H1 (cell line): Measurements from ENCODE around the gene CACNA2D1. TPM values are rescaled to one million over a fixed set of nuclear protein-coding genes. Genes with fewer than 3 reads are reported as not detected.

ENCODE experiments used
- CTCF ChIA-PET: fragments of 300-600 bp; sonication (Branson Sonifier 250); formaldehyde crosslinking; loops from one replicate; lab custom pipeline; 2021; ENCODE audit not compliant: partially characterized antibody; lab: Charles Lee
- POLR2A ChIA-PET: fragments of 300-600 bp; sonication (Branson Sonifier 250); formaldehyde crosslinking; loops from one replicate; lab custom pipeline; 2021; ENCODE audit warnings: inconsistent platforms; ENCODE audit not compliant: partially characterized antibody; lab: Charles Lee
- DNase-seq, 2 experiments: peaks; one replicate each; pipeline versions ENCODE4 v3.0.0 to v3.0.0-alpha.2; 2010 to 2022; ENCODE audit warnings: low spot score in 2 of 2, low read depth in 1 of 2, mixed read lengths in 1 of 2
- FAIRE-seq: peaks from 2 replicates; lab custom pipeline; 2011; peaks lifted over from hg19 to GRCh38; lab: Jason Lieb, UNC
- H2AFZ ChIP-seq: 2 replicates; pipeline ENCODE4 v1.8.1; 2012; ENCODE audit warnings: low read length, inconsistent platforms
- H2AK5ac ChIP-seq: 2 replicates; pipeline ENCODE4 v1.6.1; 2013; ENCODE audit warnings: low read depth, low read length
- H2BK120ac ChIP-seq: replicated peaks from 2 replicates; pipeline ENCODE3; 2013; ENCODE audit warnings: low read depth, low read length, inconsistent platforms
- H2BK12ac ChIP-seq: 2 replicates; pipeline ENCODE4 v1.6.1; 2013; ENCODE audit warnings: low read depth, low read length
- H2BK15ac ChIP-seq: 2 replicates; pipeline ENCODE4 v1.6.1; 2013; ENCODE audit warnings: low read length
- H2BK20ac ChIP-seq: 2 replicates; pipeline ENCODE4 v1.6.1; 2013; ENCODE audit warnings: low read length
- H2BK5ac ChIP-seq: 2 replicates; pipeline ENCODE4 v1.6.1; 2013; ENCODE audit warnings: low read depth, low read length
- H3K14ac ChIP-seq: 2 replicates; pipeline ENCODE4 v1.6.1; 2013; ENCODE audit warnings: inconsistent platforms; ENCODE audit not compliant: insufficient read length
- H3K18ac ChIP-seq: 2 replicates; pipeline ENCODE4 v1.6.1; 2013; ENCODE audit warnings: low read length; ENCODE audit errors: extremely low read depth
- H3K23ac ChIP-seq: 2 replicates; pipeline ENCODE4 v1.6.1; 2013; ENCODE audit warnings: inconsistent platforms; ENCODE audit not compliant: insufficient read length
- H3K23me2 ChIP-seq: 2 replicates; pipeline ENCODE4 v1.6.1; 2013; ENCODE audit warnings: low read depth, low read length
- H3K27ac ChIP-seq: 2 replicates; pipeline ENCODE4 v1.6.1; 2011; ENCODE audit warnings: low read depth, low read length, inconsistent platforms
- H3K27me3 ChIP-seq, 4 experiments: replicated peaks in 1 of 4; 1 replicate in 1 of 4; 2 replicates in 3 of 4; pipeline versions ENCODE4 v1.6.1 to v1.8.1; 2011 to 2013; ENCODE audit warnings: low read length in 3 of 4, mild to moderate bottlenecking in 3 of 4, inconsistent platforms in 2 of 4, mixed read lengths in 2 of 4, moderate library complexity in 1 of 4; ENCODE audit not compliant: control insufficient read depth in 3 of 4, insufficient read depth in 3 of 4; ENCODE audit errors: extremely low read depth in 1 of 4
- H3K36me3 ChIP-seq, 4 experiments: 2 replicates each; pipeline versions ENCODE4 v1.6.1 to v1.8.1; 2011 to 2013; ENCODE audit warnings: mild to moderate bottlenecking in 4 of 4, low read length in 3 of 4, moderate library complexity in 2 of 4, control low read depth in 1 of 4, inconsistent platforms in 1 of 4; ENCODE audit not compliant: insufficient read depth in 4 of 4, control insufficient read depth in 2 of 4
- H3K4ac ChIP-seq: replicated peaks from 2 replicates; pipeline ENCODE3; 2013; ENCODE audit warnings: low read length, low read depth, mixed read lengths, inconsistent platforms; ENCODE audit not compliant: insufficient read length
- H3K4me1 ChIP-seq, 4 experiments: replicated peaks in 1 of 4; 1 replicate in 1 of 4; 2 replicates in 3 of 4; pipeline versions ENCODE4 v1.6.1 to v1.8.1; 2011 to 2013; ENCODE audit warnings: low read length in 3 of 4, inconsistent platforms in 2 of 4, mixed read lengths in 1 of 4; ENCODE audit not compliant: insufficient read depth in 4 of 4, control insufficient read depth in 3 of 4
- H3K4me2 ChIP-seq, 2 experiments: 2 replicates each; pipeline versions ENCODE4 v1.6.1 to v1.8.1; 2011 to 2013; ENCODE audit warnings: low read depth in 2 of 2, low read length in 2 of 2, control low read depth in 1 of 2, inconsistent platforms in 1 of 2, mild to moderate bottlenecking in 1 of 2; ENCODE audit not compliant: insufficient read depth in 1 of 2
- H3K4me3 ChIP-seq, 4 experiments: fragments of 200-600, 300-600 bp in 1 of 4; sonication (generic), shearing (Covaris generic), sonication (Bioruptor Twin) in 1 of 4; 2 replicates each; pipeline versions ENCODE4 v1.5.1 to v1.8.1; 2011 to 2016; ENCODE audit warnings: low read length in 4 of 4, low read depth in 3 of 4, control low read depth in 2 of 4, inconsistent platforms in 2 of 4, mild to moderate bottlenecking in 2 of 4, mixed read lengths in 1 of 4, moderate library complexity in 1 of 4; ENCODE audit not compliant: insufficient read depth in 2 of 4; ENCODE audit errors: extremely low read depth in 1 of 4
- H3K56ac ChIP-seq: replicated peaks from 2 replicates; pipeline ENCODE3; 2013; ENCODE audit warnings: low read depth, mild to moderate bottlenecking, mixed read lengths, low read length, inconsistent platforms; ENCODE audit not compliant: insufficient read length
- H3K79me1 ChIP-seq: 2 replicates; pipeline ENCODE4 v1.6.1; 2013; ENCODE audit warnings: low read depth, low read length, control low read depth
- H3K79me2 ChIP-seq, 2 experiments: 2 replicates each; pipeline versions ENCODE4 v1.6.1 to v1.8.1; 2012 to 2013; ENCODE audit warnings: low read length in 2 of 2, mild to moderate bottlenecking in 2 of 2, inconsistent platforms in 1 of 2; ENCODE audit not compliant: insufficient read depth in 2 of 2, control insufficient read depth in 1 of 2
- H3K9ac ChIP-seq, 4 experiments: replicated peaks in 1 of 4; 1 replicate in 1 of 4; 2 replicates in 3 of 4; pipeline versions ENCODE4 v1.6.1 to v1.8.1; 2011 to 2013; ENCODE audit warnings: low read depth in 3 of 4, low read length in 3 of 4, control low read depth in 2 of 4, mild to moderate bottlenecking in 2 of 4, moderate library complexity in 2 of 4, inconsistent platforms in 1 of 4; ENCODE audit errors: extremely low read depth in 1 of 4
- H3K9me3 ChIP-seq, 2 experiments: 2 replicates each; pipeline versions ENCODE4 v1.6.1 to v1.8.1; 2012 to 2013; ENCODE audit warnings: mild to moderate bottlenecking in 2 of 2, moderate library complexity in 2 of 2, control low read depth in 1 of 2, inconsistent platforms in 1 of 2, low read depth in 1 of 2, low read length in 1 of 2, mixed read lengths in 1 of 2; ENCODE audit not compliant: insufficient read depth in 2 of 2
- H4K20me1 ChIP-seq, 2 experiments: replicated peaks in 1 of 2; 2 replicates each; pipeline versions ENCODE3 to v1.8.1; 2011 to 2013; ENCODE audit warnings: inconsistent platforms in 2 of 2, low read length in 2 of 2, mild to moderate bottlenecking in 1 of 2; ENCODE audit not compliant: insufficient read depth in 2 of 2, control insufficient read depth in 1 of 2
- H4K5ac ChIP-seq: 2 replicates; pipeline ENCODE4 v1.6.1; 2013; ENCODE audit warnings: low read length, low read depth, mixed read lengths, inconsistent platforms; ENCODE audit not compliant: insufficient read length
- H4K8ac ChIP-seq: 2 replicates; pipeline ENCODE4 v1.8.0; 2013; ENCODE audit warnings: mild to moderate bottlenecking, moderate library complexity, low read length, inconsistent platforms; ENCODE audit not compliant: insufficient read depth; ENCODE audit errors: extremely low read depth
- H4K91ac ChIP-seq: replicated peaks from 2 replicates; pipeline ENCODE3; 2013; ENCODE audit warnings: low read length, mixed read lengths, inconsistent platforms; ENCODE audit not compliant: insufficient read length
- E2F6 ChIP-seq: IDR thresholded peaks from 2 replicates; pipeline ENCODE4 v1.6.1; 2012; ENCODE audit warnings: inconsistent platforms
- RBBP5 ChIP-seq: IDR thresholded peaks from 2 replicates; pipeline ENCODE4 v1.7.1; 2012; ENCODE audit warnings: low read depth, mild to moderate bottlenecking, inconsistent platforms, low read length, moderate library complexity, borderline replicate concordance
- SIN3A ChIP-seq, 2 experiments: IDR thresholded peaks in 1 of 2; conservative IDR thresholded peaks in 1 of 2; 2 replicates each; pipeline ENCODE4 v1.6.1; 2011 to 2012; ENCODE audit warnings: low read length in 2 of 2, improper control_type of control experiment in 1 of 2, low read depth in 1 of 2, mild to moderate bottlenecking in 1 of 2
- TEAD4 ChIP-seq: IDR thresholded peaks from 2 replicates; pipeline ENCODE4 v1.6.1; 2012; ENCODE audit warnings: low read depth, low read length, inconsistent platforms, mixed read lengths
- WGBS, 2 experiments: shearing (Covaris generic) in 1 of 2; methylation state at CpG; one replicate each; pipeline versions ENCODE4 v1.1.6 to v1.1.7; 2013 to 2015; ENCODE audit warnings: low lambda C conversion rate in 2 of 2, mixed read lengths in 2 of 2, inconsistent platforms in 1 of 2, low coverage in 1 of 2, missing lambda C conversion rate in 1 of 2; ENCODE audit not compliant: insufficient replicate concordance in 2 of 2, insufficient coverage in 1 of 2, insufficient read length in 1 of 2; ENCODE audit errors: extremely low coverage in 1 of 2, missing lambda C conversion rate in 1 of 2; 5-methylcytosine and 5-hydroxymethylcytosine counted together
- polyA plus RNA-seq, 7 experiments: library from polyadenylated mRNA; depleted of rRNA in 3 of 7; stranded (reverse) in 5 of 7; unstranded in 2 of 7; fragments of >200 nt in 5 of 7; fragments of 200-250 nt in 2 of 7; gene quantifications; 1 replicate in 5 of 7; 2 replicates in 1 of 7; 4 replicates in 1 of 7; pipeline versions ENCODE4 v1.2.1 to v1.2.3, GENCODE V29; 2011 to 2013; ENCODE audit warnings: missing spikeins in 2 of 7, mixed read lengths in 2 of 7
- total RNA-seq: library from RNA; stranded (reverse); fragmentation: NEBNext Ultra II Directional; extraction: Animal tissue kit (Norgen Biotek cat#: 25700); gene quantifications from 2 replicates; pipeline ENCODE4 v1.2.1, GENCODE V29; 2021

CACNA2D1 gene
- total and polyA plus RNA-seq, 2 of the 8 experiments (the other 6 are each of a cell fraction or from before 2014, with no cell fraction given) = 4.3 to 27.3 TPM

GRCh38 chr7:82472966-82473365, 29.4 kb upstream of the CACNA2D1 start:
- H3K4me3 ChIP-seq = no peak overlapping the region
- no peak overlapping the region for H2BK20ac ChIP-seq
- H3K56ac ChIP-seq = no peak overlapping the region
- no peak overlapping the region for H4K5ac ChIP-seq
- H3K27ac ChIP-seq = no peak overlapping the region
- 92% methylated on average over 8 of the region's 9 CpGs; no CpG with 5 or more reads in 1 of the 2 experiments for WGBS, 2 experiments
- H4K8ac ChIP-seq = no peak overlapping the region
- no peak overlapping the region for H2AFZ ChIP-seq
- peaks cover 0 to 13% (median 6%) of the 10 kb centered on the region in 4 experiments; a peak in 4 of 7 replicates for H3K4me1 ChIP-seq
- H3K27me3 ChIP-seq = no peaks in the 10 kb centered on the region
- no peak for FAIRE-seq
- no peak overlapping the region for H3K23ac ChIP-seq
- H3K14ac ChIP-seq = no peak overlapping the region
- TF ChIP-seq SIN3A (conservative IDR thresholded peaks at IDR 0.05 in 1 of 2, IDR thresholded peaks at IDR 0.05 in 1 of 2; ENCODE audit: low read depth in 1 of 2, low read length in 2 of 2) = no peak
- TF ChIP-seq E2F6 = no peak
- TF ChIP-seq TEAD4 = no peak
- no peak for TF ChIP-seq RBBP5
- H2BK5ac ChIP-seq = no peak overlapping the region
- no peaks in the 10 kb centered on the region for H3K79me2 ChIP-seq
- CTCF ChIA-PET = interaction anchor here (0.7 kb wide), 1 partner anchor 682 kb away, joined by 3 read pairs; no protein-coding TSS in a partner anchor
- no peak overlapping the region for H3K18ac ChIP-seq
- no peaks in the 10 kb centered on the region for H4K20me1 ChIP-seq
- H3K4me2 ChIP-seq = no peak overlapping the region
- H3K36me3 ChIP-seq = no peaks in the 10 kb centered on the region
- H3K79me1 ChIP-seq = no peaks in the 10 kb centered on the region
- no peak overlapping the region for H4K91ac ChIP-seq
- no peak for DNase-seq
- H3K23me2 ChIP-seq = no peaks in the 10 kb centered on the region
- H2AK5ac ChIP-seq = no peak overlapping the region
- POLR2A ChIA-PET = no interaction called here
- no peak overlapping the region for H2BK12ac ChIP-seq
- H3K9me3 ChIP-seq = no peaks in the 10 kb centered on the region
- no peak overlapping the region for H2BK15ac ChIP-seq
- H3K9ac ChIP-seq = no peak overlapping the region
- H2BK120ac ChIP-seq = no peak overlapping the region
- no peak overlapping the region for H3K4ac ChIP-seq
